ENCODE results near the gene SORBS1. TPM values are rescaled to one million over a fixed set of nuclear protein-coding genes. Genes with fewer than 3 reads are reported as not detected.

SORBS1 gene
- total RNA-seq, 1 donor from 2014 or later: 703 TPM

GRCh38 chr10:95408148-95408960 lies 152.8 kb downstream of the SORBS1 start:
- DNase-seq: no peak
- no peak for ATAC-seq
- intact Hi-C loops (cut with micrococcal nuclease): no loop called here

GRCh38 chr10:95407546-95407945 lies 153.6 kb downstream of the SORBS1 start:
- no peak for DNase-seq
- intact Hi-C loops (cut with micrococcal nuclease): no loop called here
- no peak for ATAC-seq

GRCh38 chr10:95406651-95407280 lies 154.4 kb downstream of the SORBS1 start:
- intact Hi-C loops (cut with micrococcal nuclease): no loop called here
- DNase-seq: peak; percentile 90
- peak; percentile 69 for ATAC-seq

- peak; percentile 21 for ATAC-seq
- intact Hi-C loops (cut with micrococcal nuclease): no loop called here
- DNase-seq: no peak
Measured at GRCh38 chr10:95405655-95406054, 155.5 kb downstream of the SORBS1 start.

GRCh38 chr10:95404864-95405263 lies 156.3 kb downstream of the SORBS1 start:
- no peak for DNase-seq
- ATAC-seq: no peak
- intact Hi-C loops (cut with micrococcal nuclease): no loop called here

GRCh38 chr10:95404462-95404858 lies 156.7 kb downstream of the SORBS1 start:
- DNase-seq (peak; percentile 53), ATAC-seq (peak; percentile 56)
- intact Hi-C loops (cut with micrococcal nuclease): no loop called here

- peak; percentile 77 for DNase-seq
- intact Hi-C loops (cut with micrococcal nuclease): no loop called here
- peak; percentile 81 for ATAC-seq
Measured at GRCh38 chr10:95403700-95404461, 157.3 kb downstream of the SORBS1 start.

GRCh38 chr10:95401704-95402469 lies 159.3 kb downstream of the SORBS1 start:
- ATAC-seq: no peak

GRCh38 chr10:95400787-95401186 lies 160.4 kb downstream of the SORBS1 start:
- intact Hi-C loops (cut with micrococcal nuclease): no loop called here
- DNase-seq (no peak), ATAC-seq (no peak)

More at GRCh38 chr10:95401704-95402469, 159.3 kb downstream of the SORBS1 start:
- DNase-seq: no peak
- intact Hi-C loops (cut with micrococcal nuclease): no loop called here

GRCh38 chr10:95399183-95399582 lies 162.0 kb downstream of the SORBS1 start:
- intact Hi-C loops (cut with micrococcal nuclease): no loop called here
- no peak for DNase-seq
- ATAC-seq: no peak

GRCh38 chr10:95397747-95398146 lies 163.4 kb downstream of the SORBS1 start:
- ATAC-seq (no peak), DNase-seq (no peak)
- intact Hi-C loops (cut with micrococcal nuclease): no loop called here

GRCh38 chr10:95395947-95396449 lies 165.2 kb downstream of the SORBS1 start:
- DNase-seq (peak; percentile 85), ATAC-seq (peak; percentile 77)
- intact Hi-C loops (cut with micrococcal nuclease): no loop called here

- intact Hi-C loops (cut with micrococcal nuclease): no loop called here
- DNase-seq (no peak), ATAC-seq (no peak)
Measured at GRCh38 chr10:95394161-95394880, 166.8 kb downstream of the SORBS1 start.

GRCh38 chr10:95392681-95393164 lies 168.4 kb downstream of the SORBS1 start:
- ATAC-seq (peak; percentile 3), DNase-seq (no peak)
- intact Hi-C loops (cut with micrococcal nuclease): no loop called here

GRCh38 chr10:95392217-95392584 lies 169.0 kb downstream of the SORBS1 start:
- intact Hi-C loops (cut with micrococcal nuclease): no loop called here
- DNase-seq (no peak), ATAC-seq (no peak)

- intact Hi-C loops (cut with micrococcal nuclease): no loop called here
- peak; percentile 10 for ATAC-seq
Measured at GRCh38 chr10:95391581-95392216, 169.5 kb downstream of the SORBS1 start.

GRCh38 chr10:95391164-95391563 lies 170.0 kb downstream of the SORBS1 start:
- intact Hi-C loops (cut with micrococcal nuclease): no loop called here
- ATAC-seq: no peak
- no peak for DNase-seq

More at GRCh38 chr10:95391581-95392216, 169.5 kb downstream of the SORBS1 start:
- peak; percentile 48 for DNase-seq

- DNase-seq: no peak
- no peak for ATAC-seq
- intact Hi-C loops (cut with micrococcal nuclease): no loop called here
Measured at GRCh38 chr10:95389982-95390381, 171.2 kb downstream of the SORBS1 start.

Measured in left ventricle myocardium superior (tissue), 1 donor.